Activated naive CD8-positive, alpha-beta T cell treated with anti-CD3 and anti-CD28 coated beads, Interleukin-2, amount 50 U/mL, for 24 hours (primary cell): ENCODE data around the gene SCP2.
A peak's percentile ranks its signal among the peaks of the same experiment; 100 is the strongest.

Experiments used
- ATAC-seq: fragments of 150-1000 bp; cut with Tn5 transposase; one replicate; pipeline ENCODE4 v1.10.0; 2021
- DNase-seq: peaks from one replicate; pipeline ENCODE4 v3.0.0; 2021
- H3K27ac Mint-ChIP-seq: one replicate; pipeline ENCODE4 v1.8.0; 2021; ENCODE audit warnings: mild to moderate bottlenecking, mixed read lengths
- H3K27me3 Mint-ChIP-seq: one replicate; pipeline ENCODE4 v1.8.0; 2021; ENCODE audit warnings: mixed read lengths
- H3K36me3 Mint-ChIP-seq: one replicate; pipeline ENCODE4 v1.8.0; 2021; ENCODE audit warnings: low read depth, mixed read lengths
- H3K4me1 Mint-ChIP-seq: one replicate; pipeline ENCODE4 v1.8.0; 2021; ENCODE audit warnings: mixed read lengths
- H3K4me3 Mint-ChIP-seq: one replicate; pipeline ENCODE4 v1.8.0; 2021; ENCODE audit warnings: mild to moderate bottlenecking, moderate library complexity, mixed read lengths
- H3K9me3 Mint-ChIP-seq: one replicate; pipeline ENCODE4 v1.8.0; 2021; ENCODE audit warnings: mixed read lengths

The SCP2 gene

GRCh38 chr1:53069265-53069662 lies 142.2 kb downstream of the SCP2 start:
- H3K27ac Mint-ChIP-seq = no peak overlapping the region
- no peak for ATAC-seq

DNA sequence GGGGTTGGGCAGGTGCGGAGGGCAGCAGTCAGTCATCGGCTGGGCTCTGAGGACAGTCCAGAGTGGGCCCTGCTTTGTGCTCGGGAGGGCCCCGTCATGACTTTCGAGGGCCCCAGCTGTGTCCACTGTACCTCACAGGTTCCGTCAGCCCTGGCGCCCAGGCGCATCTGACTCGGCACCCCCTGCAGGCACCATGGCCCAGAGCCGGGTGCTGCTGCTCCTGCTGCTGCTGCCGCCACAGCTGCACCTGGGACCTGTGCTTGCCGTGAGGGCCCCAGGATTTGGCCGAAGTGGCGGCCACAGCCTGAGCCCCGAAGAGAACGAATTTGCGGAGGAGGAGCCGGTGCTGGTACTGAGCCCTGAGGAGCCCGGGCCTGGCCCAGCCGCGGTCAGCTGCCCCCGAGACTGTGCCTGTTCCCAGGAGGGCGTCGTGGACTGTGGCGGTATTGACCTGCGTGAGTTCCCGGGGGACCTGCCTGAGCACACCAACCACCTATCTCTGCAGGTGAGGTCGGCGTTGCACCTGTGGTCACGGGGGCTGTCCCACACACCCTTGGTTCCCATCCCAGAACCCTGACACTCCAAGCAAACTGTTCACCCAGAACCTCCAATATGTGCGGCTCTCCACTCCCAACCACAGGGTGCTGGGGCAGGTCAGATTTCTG lies 142.7 kb downstream of the SCP2 start:
- Mint-ChIP-seq H3K27me3 (peaks cover 5% of the 10 kb centered on the region), H3K27ac (no peak overlapping the region), H3K9me3 (no peaks in the 10 kb centered on the region), H3K36me3 (no peaks in the 10 kb centered on the region), H3K4me3 (no peak overlapping the region), H3K4me1 (no peaks in the 10 kb centered on the region)
- no peak for ATAC-seq
- DNase-seq = no peak

More at GRCh38 chr1:53069265-53069662, 142.2 kb downstream of the SCP2 start:
- H3K4me1 Mint-ChIP-seq = no peaks in the 10 kb centered on the region
- no peak for DNase-seq
- no peaks in the 10 kb centered on the region for H3K9me3 Mint-ChIP-seq
- H3K4me3 Mint-ChIP-seq = no peak overlapping the region
- no peaks in the 10 kb centered on the region for H3K36me3 Mint-ChIP-seq
- H3K27me3 Mint-ChIP-seq = peaks cover 7% of the 10 kb centered on the region

DNA sequence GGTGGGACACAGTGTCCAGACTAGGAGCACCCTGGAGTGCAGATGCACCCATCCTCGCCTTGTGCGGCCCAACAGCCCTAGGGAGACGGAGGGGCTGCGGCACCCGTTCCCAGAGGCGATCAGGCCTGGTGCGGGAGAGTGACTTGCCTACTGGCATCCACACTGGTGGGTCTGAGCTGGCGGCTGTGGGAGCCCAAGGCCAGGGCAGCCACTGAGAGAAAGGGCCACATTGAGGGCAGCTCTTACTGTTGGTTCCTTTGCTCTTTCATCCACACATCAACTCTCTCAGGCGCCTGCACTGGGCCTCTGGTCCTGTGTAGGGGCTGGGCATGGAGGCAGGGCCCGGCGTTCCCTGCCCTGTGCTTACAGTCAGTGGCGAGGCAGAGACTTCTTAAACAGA lies 143.5 kb downstream of the SCP2 start:
- ATAC-seq (peak; percentile 11), DNase-seq (no peak)
- no peaks in the 10 kb centered on the region for H3K4me1 Mint-ChIP-seq
- peaks cover 2% of the 10 kb centered on the region for H3K27me3 Mint-ChIP-seq
- no peaks in the 10 kb centered on the region for H3K36me3 Mint-ChIP-seq
- no peak overlapping the region for H3K27ac Mint-ChIP-seq
- no peaks in the 10 kb centered on the region for H3K9me3 Mint-ChIP-seq
- no peak overlapping the region for H3K4me3 Mint-ChIP-seq

- Mint-ChIP-seq H3K4me3 (no peak overlapping the region), H3K4me1 (no peaks in the 10 kb centered on the region), H3K9me3 (no peaks in the 10 kb centered on the region), H3K27me3 (no peaks in the 10 kb centered on the region), H3K36me3 (no peaks in the 10 kb centered on the region), H3K27ac (no peak overlapping the region)
- no peak for DNase-seq
- ATAC-seq = no peak
Measured at GRCh38 chr1:53071167-53071865, 144.2 kb downstream of the SCP2 start.

GRCh38 chr1:53071915-53072314 lies 144.8 kb downstream of the SCP2 start:
- no peak for DNase-seq
- no peak for ATAC-seq
- H3K4me1 Mint-ChIP-seq = no peaks in the 10 kb centered on the region
- H3K36me3 Mint-ChIP-seq = no peaks in the 10 kb centered on the region
- no peaks in the 10 kb centered on the region for H3K9me3 Mint-ChIP-seq
- no peaks in the 10 kb centered on the region for H3K27me3 Mint-ChIP-seq
- H3K4me3 Mint-ChIP-seq = no peak overlapping the region
- H3K27ac Mint-ChIP-seq = no peak overlapping the region

GRCh38 chr1:53073287-53073686 lies 146.2 kb downstream of the SCP2 start:
- Mint-ChIP-seq H3K4me1 (no peaks in the 10 kb centered on the region), H3K4me3 (no peak overlapping the region), H3K27me3 (no peaks in the 10 kb centered on the region), H3K9me3 (no peaks in the 10 kb centered on the region), H3K36me3 (no peaks in the 10 kb centered on the region), H3K27ac (no peak overlapping the region)
- ATAC-seq (no peak), DNase-seq (no peak)

GRCh38 chr1:53073868-53074311 lies 146.8 kb downstream of the SCP2 start:
- H3K27ac Mint-ChIP-seq = no peak overlapping the region
- no peaks in the 10 kb centered on the region for H3K27me3 Mint-ChIP-seq
- H3K9me3 Mint-ChIP-seq = no peaks in the 10 kb centered on the region
- ATAC-seq (no peak), DNase-seq (no peak)
- no peaks in the 10 kb centered on the region for H3K4me1 Mint-ChIP-seq
- no peak overlapping the region for H3K4me3 Mint-ChIP-seq
- no peaks in the 10 kb centered on the region for H3K36me3 Mint-ChIP-seq

- no peaks in the 10 kb centered on the region for H3K27me3 Mint-ChIP-seq
- no peaks in the 10 kb centered on the region for H3K4me1 Mint-ChIP-seq
- ATAC-seq = no peak
Measured at GRCh38 chr1:53074313-53075154, 147.5 kb downstream of the SCP2 start.

DNA sequence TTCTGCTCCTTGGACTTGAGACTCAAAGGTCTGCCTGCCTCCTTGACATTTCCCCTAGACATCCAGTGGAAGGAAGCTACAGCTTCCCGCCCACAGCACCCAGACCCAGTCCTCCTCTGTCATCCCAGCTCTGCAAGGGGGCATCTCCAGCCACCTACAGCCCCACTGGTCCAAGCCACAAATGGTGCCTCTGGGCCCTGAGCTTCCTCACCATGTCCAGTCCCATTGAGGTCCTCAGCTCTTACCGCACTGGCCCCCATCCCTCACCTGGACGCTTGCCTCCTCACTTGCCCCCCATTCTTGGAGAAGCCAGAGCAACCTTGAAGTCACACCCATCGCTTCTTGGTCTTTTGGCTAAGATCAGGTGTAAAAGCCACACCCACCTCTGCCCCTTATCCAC lies 148.1 kb downstream of the SCP2 start:
- no peak overlapping the region for H3K4me3 Mint-ChIP-seq
- DNase-seq (no peak), ATAC-seq (no peak)
- H3K27ac Mint-ChIP-seq = no peak overlapping the region
- H3K36me3 Mint-ChIP-seq = no peaks in the 10 kb centered on the region
- H3K9me3 Mint-ChIP-seq = no peaks in the 10 kb centered on the region
- no peaks in the 10 kb centered on the region for H3K27me3 Mint-ChIP-seq
- H3K4me1 Mint-ChIP-seq = no peaks in the 10 kb centered on the region

More at GRCh38 chr1:53074313-53075154, 147.5 kb downstream of the SCP2 start:
- H3K36me3 Mint-ChIP-seq = no peaks in the 10 kb centered on the region
- DNase-seq = no peak
- no peak overlapping the region for H3K27ac Mint-ChIP-seq
- H3K9me3 Mint-ChIP-seq = no peaks in the 10 kb centered on the region
- no peak overlapping the region for H3K4me3 Mint-ChIP-seq

- no peak overlapping the region for H3K4me3 Mint-ChIP-seq
- H3K4me1 Mint-ChIP-seq = no peaks in the 10 kb centered on the region
- ATAC-seq = no peak
- no peak for DNase-seq
- H3K9me3 Mint-ChIP-seq = no peaks in the 10 kb centered on the region
- no peaks in the 10 kb centered on the region for H3K27me3 Mint-ChIP-seq
- no peaks in the 10 kb centered on the region for H3K36me3 Mint-ChIP-seq
- H3K27ac Mint-ChIP-seq = no peak overlapping the region
Measured at GRCh38 chr1:53075761-53076163, 148.7 kb downstream of the SCP2 start.

DNA sequence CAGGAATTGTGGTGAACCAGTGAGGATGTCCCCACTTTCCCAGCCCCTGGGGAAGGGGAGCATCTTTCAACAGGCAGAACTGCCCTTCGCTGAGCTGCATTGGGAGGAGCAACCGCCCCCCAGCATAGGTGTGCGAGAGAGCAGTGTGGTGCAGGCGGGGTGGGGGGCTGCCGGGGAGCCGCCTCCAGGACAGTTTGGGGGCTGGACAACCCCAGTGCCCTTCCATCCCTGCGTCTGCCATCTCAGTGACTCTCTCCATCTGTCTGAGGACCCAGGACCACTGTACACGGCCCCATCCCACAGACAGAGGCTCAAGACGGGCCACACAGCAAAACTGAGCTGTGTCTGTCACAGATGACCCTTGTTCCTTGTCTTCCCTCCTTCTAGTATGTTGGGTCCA lies 149.1 kb downstream of the SCP2 start:
- Mint-ChIP-seq H3K27ac (no peak overlapping the region), H3K27me3 (no peaks in the 10 kb centered on the region), H3K9me3 (no peaks in the 10 kb centered on the region), H3K36me3 (no peaks in the 10 kb centered on the region), H3K4me3 (no peak overlapping the region), H3K4me1 (no peaks in the 10 kb centered on the region)
- ATAC-seq (no peak), DNase-seq (no peak)

DNA sequence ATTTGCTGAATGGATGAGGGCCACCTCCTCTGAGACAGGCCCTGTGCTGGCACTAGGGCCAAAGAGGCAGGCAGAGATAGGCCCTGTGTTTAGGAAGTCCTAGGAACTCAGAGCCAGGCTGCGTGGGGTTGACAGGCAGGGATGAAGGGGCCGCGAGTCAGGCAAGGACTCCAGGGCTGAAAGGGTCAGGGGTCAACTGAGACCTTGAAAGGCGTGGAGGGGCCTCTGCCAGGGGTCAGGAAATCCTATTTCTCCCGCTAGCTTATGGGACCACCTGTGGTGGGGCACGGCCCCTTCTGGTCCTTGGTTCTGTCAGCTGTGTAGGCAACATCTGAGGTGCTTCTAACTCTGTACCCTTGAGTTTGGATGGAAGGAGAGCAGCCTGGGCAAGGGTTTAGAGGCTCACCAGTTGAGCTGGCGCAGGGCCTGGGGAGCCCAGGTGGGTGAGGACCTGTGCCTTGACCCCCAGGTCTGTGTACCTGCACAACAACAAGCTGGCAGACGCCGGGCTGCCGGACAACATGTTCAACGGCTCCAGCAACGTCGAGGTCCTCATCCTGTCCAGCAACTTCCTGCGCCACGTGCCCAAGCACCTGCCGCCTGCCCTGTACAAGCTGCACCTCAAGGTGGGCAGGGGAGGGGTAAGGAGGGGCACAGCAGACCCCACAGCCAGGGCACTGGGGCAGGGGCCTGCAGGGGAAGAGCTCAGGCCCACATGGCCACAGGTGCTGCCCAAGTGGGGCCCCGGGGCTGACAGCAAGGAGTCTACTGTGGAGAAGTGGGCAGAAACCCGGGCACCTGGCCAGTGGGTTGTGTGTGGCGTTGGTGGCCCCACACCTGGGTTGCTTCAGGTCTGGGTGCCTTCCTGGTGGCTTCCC lies 149.9 kb downstream of the SCP2 start:
- Mint-ChIP-seq H3K27me3 (no peaks in the 10 kb centered on the region), H3K27ac (no peak overlapping the region)
- no peak for ATAC-seq

GRCh38 chr1:53077599-53077965 lies 150.5 kb downstream of the SCP2 start:
- Mint-ChIP-seq H3K4me1 (no peaks in the 10 kb centered on the region), H3K4me3 (no peak overlapping the region), H3K27me3 (no peaks in the 10 kb centered on the region), H3K27ac (no peak overlapping the region), H3K36me3 (no peaks in the 10 kb centered on the region), H3K9me3 (no peaks in the 10 kb centered on the region)
- DNase-seq = no peak
- ATAC-seq = no peak

More for the DNA sequence above, 149.9 kb downstream of the SCP2 start:
- H3K9me3 Mint-ChIP-seq = no peaks in the 10 kb centered on the region
- H3K4me1 Mint-ChIP-seq = no peaks in the 10 kb centered on the region
- no peak for DNase-seq
- H3K36me3 Mint-ChIP-seq = no peaks in the 10 kb centered on the region
- no peak overlapping the region for H3K4me3 Mint-ChIP-seq
